Liver (tissue), 3 donors: ENCODE results near the gene CRYBG1.

Source experiments
- EGR1 ChIP-seq, 2 donors: IDR thresholded peaks; 2 replicates each; pipeline ENCODE4 v1.6.1; 2016 to 2018; ENCODE audit warnings: antibody characterized with exemption in 2 of 2, low read depth in 2 of 2
- GABPA ChIP-seq, 2 donors: IDR thresholded peaks in 1 of 2; conservative IDR thresholded peaks in 1 of 2; 2 replicates each; pipeline ENCODE4 v1.6.1; 2016; ENCODE audit warnings: antibody characterized with exemption in 2 of 2, mild to moderate bottlenecking in 1 of 2, moderate library complexity in 1 of 2
- HNF4A ChIP-seq, 2 donors: conservative IDR thresholded peaks; 2 replicates each; pipeline ENCODE4 v1.6.1; 2016; ENCODE audit warnings: antibody characterized with exemption in 2 of 2, mild to moderate bottlenecking in 2 of 2
- JUND ChIP-seq, 2 donors: IDR thresholded peaks; 2 replicates each; pipeline ENCODE4 v1.6.1; 2016; ENCODE audit warnings: antibody characterized with exemption in 2 of 2
- NR2F2 ChIP-seq: IDR thresholded peaks from 2 replicates; pipeline ENCODE4 v1.6.1; 2016; ENCODE audit warnings: antibody characterized with exemption
- RAD21 ChIP-seq, 2 donors: IDR thresholded peaks; 2 replicates each; pipeline ENCODE4 v1.6.1; 2016; ENCODE audit warnings: antibody characterized with exemption in 2 of 2, mild to moderate bottlenecking in 2 of 2
- TAF1 ChIP-seq: conservative IDR thresholded peaks from 2 replicates; pipeline ENCODE4 v1.6.1; 2016; ENCODE audit warnings: antibody characterized with exemption, mild to moderate bottlenecking
- TF ChIP-seq, protein P1 (sequence below): fragments of 150-350 bp; IDR thresholded peaks from 2 replicates; pipeline ENCODE4 v1.5.1; 2017; ENCODE audit warnings: improper control_type of control experiment, low read depth, low read length; ENCODE audit not compliant: missing input control
- TF ChIP-seq, protein P2 (sequence below): IDR thresholded peaks from 2 replicates; pipeline ENCODE4 v1.6.1; 2016; ENCODE audit warnings: antibody characterized with exemption
- TF ChIP-seq, protein P3 (sequence below): IDR thresholded peaks from 2 replicates; pipeline ENCODE4 v1.6.1; 2016; ENCODE audit warnings: antibody characterized with exemption, mild to moderate bottlenecking
- donor health status: healthy.
- donor health status: healthy.

DNA sequence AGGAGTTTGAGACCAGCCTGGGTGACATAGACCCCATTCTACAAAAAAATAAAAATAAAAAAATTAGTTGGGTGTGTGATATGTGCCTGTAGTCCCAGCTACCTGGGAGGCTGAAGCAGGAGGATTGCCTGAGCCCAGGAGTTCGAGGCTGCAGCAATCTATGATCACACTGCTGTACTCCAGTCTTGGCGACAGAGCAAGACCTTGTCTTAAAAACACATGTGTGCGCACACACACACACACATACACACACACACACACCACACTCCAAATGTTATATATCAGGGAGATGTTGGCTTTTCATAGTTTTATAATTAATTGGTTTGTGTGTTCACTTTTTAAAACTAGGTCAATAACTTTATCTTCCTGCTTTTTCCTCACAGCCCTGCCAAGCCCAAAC, 158.2 kb downstream of the CRYBG1 start:
- TF ChIP-seq, protein P1, sequence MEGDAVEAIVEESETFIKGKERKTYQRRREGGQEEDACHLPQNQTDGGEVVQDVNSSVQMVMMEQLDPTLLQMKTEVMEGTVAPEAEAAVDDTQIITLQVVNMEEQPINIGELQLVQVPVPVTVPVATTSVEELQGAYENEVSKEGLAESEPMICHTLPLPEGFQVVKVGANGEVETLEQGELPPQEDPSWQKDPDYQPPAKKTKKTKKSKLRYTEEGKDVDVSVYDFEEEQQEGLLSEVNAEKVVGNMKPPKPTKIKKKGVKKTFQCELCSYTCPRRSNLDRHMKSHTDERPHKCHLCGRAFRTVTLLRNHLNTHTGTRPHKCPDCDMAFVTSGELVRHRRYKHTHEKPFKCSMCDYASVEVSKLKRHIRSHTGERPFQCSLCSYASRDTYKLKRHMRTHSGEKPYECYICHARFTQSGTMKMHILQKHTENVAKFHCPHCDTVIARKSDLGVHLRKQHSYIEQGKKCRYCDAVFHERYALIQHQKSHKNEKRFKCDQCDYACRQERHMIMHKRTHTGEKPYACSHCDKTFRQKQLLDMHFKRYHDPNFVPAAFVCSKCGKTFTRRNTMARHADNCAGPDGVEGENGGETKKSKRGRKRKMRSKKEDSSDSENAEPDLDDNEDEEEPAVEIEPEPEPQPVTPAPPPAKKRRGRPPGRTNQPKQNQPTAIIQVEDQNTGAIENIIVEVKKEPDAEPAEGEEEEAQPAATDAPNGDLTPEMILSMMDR = no peak
- TF ChIP-seq JUND (IDR thresholded peaks at IDR 0.05) (no peak), GABPA (IDR thresholded peaks at IDR 0.05 in 1 of 2, conservative IDR thresholded peaks at IDR 0.05 in 1 of 2) (no peak), EGR1 (IDR thresholded peaks at IDR 0.05; ENCODE audit: low read depth in 2 of 2) (no peak), RAD21 (IDR thresholded peaks at IDR 0.05) (no peak), HNF4A (conservative IDR thresholded peaks at IDR 0.05) (no peak), TAF1 (no peak), NR2F2 (no peak)
- TF ChIP-seq, protein P2, sequence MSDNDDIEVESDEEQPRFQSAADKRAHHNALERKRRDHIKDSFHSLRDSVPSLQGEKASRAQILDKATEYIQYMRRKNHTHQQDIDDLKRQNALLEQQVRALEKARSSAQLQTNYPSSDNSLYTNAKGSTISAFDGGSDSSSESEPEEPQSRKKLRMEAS = no peak
- TF ChIP-seq, protein P3, sequence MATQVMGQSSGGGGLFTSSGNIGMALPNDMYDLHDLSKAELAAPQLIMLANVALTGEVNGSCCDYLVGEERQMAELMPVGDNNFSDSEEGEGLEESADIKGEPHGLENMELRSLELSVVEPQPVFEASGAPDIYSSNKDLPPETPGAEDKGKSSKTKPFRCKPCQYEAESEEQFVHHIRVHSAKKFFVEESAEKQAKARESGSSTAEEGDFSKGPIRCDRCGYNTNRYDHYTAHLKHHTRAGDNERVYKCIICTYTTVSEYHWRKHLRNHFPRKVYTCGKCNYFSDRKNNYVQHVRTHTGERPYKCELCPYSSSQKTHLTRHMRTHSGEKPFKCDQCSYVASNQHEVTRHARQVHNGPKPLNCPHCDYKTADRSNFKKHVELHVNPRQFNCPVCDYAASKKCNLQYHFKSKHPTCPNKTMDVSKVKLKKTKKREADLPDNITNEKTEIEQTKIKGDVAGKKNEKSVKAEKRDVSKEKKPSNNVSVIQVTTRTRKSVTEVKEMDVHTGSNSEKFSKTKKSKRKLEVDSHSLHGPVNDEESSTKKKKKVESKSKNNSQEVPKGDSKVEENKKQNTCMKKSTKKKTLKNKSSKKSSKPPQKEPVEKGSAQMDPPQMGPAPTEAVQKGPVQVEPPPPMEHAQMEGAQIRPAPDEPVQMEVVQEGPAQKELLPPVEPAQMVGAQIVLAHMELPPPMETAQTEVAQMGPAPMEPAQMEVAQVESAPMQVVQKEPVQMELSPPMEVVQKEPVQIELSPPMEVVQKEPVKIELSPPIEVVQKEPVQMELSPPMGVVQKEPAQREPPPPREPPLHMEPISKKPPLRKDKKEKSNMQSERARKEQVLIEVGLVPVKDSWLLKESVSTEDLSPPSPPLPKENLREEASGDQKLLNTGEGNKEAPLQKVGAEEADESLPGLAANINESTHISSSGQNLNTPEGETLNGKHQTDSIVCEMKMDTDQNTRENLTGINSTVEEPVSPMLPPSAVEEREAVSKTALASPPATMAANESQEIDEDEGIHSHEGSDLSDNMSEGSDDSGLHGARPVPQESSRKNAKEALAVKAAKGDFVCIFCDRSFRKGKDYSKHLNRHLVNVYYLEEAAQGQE = no peak
